OCI-LY3 (cell line): ENCODE results near the gene ZSWIM5.

Source experiments
- CTCF ChIP-seq: fragments of 200-600, 300-600 bp; sonication (generic); IDR thresholded peaks from 2 replicates; pipeline ENCODE4 v1.5.1; 2014; ENCODE audit warnings: antibody characterized with exemption, low read length, low read depth
- EZH2phosphoT487 ChIP-seq: fragments of 200-600 bp; shearing (Covaris generic); IDR thresholded peaks from 2 replicates; pipeline ENCODE4 v1.6.1; 2018; ENCODE audit warnings: antibody characterized with exemption, mixed run types, low read depth

GRCh38 chr1:45254490-45254889, 48.1 kb upstream of the ZSWIM5 start:
- TF ChIP-seq CTCF, result no peak
- no peak for TF ChIP-seq EZH2phosphoT487
